GM12865 (cell line): ENCODE data around the gene NXN.

ENCODE experiments used
- DNase-seq: peaks from one replicate; pipeline ENCODE4 v3.0.0; 2010; ENCODE audit warnings: low read depth
- H3K4me3 ChIP-seq: 2 replicates; pipeline ENCODE4 v1.5.1; 2011; ENCODE audit warnings: mild to moderate bottlenecking, low read depth, low read length, control low read depth
- CTCF ChIP-seq: IDR thresholded peaks from 2 replicates; pipeline ENCODE4 v1.5.1; 2011; ENCODE audit warnings: low read length, control low read depth, low read depth, inconsistent platforms; ENCODE audit not compliant: insufficient read depth; ENCODE audit errors: missing control alignments

Gene NXN

GRCh38 chr17:1006054-1006453 is 26.5 kb upstream of the NXN start:
- no peak for TF ChIP-seq CTCF
- DNase-seq, result no peak
- H3K4me3 ChIP-seq, result no peak overlapping the region

GRCh38 chr17:1005361-1005946 is 25.9 kb upstream of the NXN start:
- DNase-seq, result no peak
- no peak overlapping the region for H3K4me3 ChIP-seq

GRCh38 chr17:1004769-1005295 is 25.3 kb upstream of the NXN start:
- DNase-seq, result no peak
- TF ChIP-seq CTCF, result no peak
- H3K4me3 ChIP-seq, result no peak overlapping the region

More at GRCh38 chr17:1005361-1005946, 25.9 kb upstream of the NXN start:
- TF ChIP-seq CTCF, result no peak

- DNase-seq, result no peak
- TF ChIP-seq CTCF, result no peak
These were observed 24.6 kb upstream of the NXN start for GRCh38 chr17:1003972-1004768.

GRCh38 chr17:1003633-1003971 is 24.0 kb upstream of the NXN start:
- TF ChIP-seq CTCF, result no peak
- H3K4me3 ChIP-seq, result no peak overlapping the region
- no peak for DNase-seq

More at GRCh38 chr17:1003972-1004768, 24.6 kb upstream of the NXN start:
- H3K4me3 ChIP-seq, result no peak overlapping the region

- TF ChIP-seq CTCF, result no peak
- no peak for DNase-seq
These were observed 23.4 kb upstream of the NXN start for GRCh38 chr17:1002771-1003555.

More at GRCh38 chr17:1002771-1003555, 23.4 kb upstream of the NXN start:
- no peak overlapping the region for H3K4me3 ChIP-seq
